Measurements from ENCODE around the gene PLXND1.

Gene PLXND1

GRCh38 chr3:129543999-129544398 lies 62.5 kb downstream of the PLXND1 start:
- DNase-seq = no peak

GRCh38 chr3:129543156-129543790 lies 63.2 kb downstream of the PLXND1 start, which contains the start of gene H1-8:
Gene H1-8, plus strand, starts transcription at chr3:129543175. Its CDS starts 44 bp downstream, at chr3:129543219.
- DNase-seq = no peak

- DNase-seq = no peak
These were observed 63.7 kb downstream of the PLXND1 start for GRCh38 chr3:129542747-129543146.

- DNase-seq = no peak
These were observed 65.5 kb downstream of the PLXND1 start for GRCh38 chr3:129540776-129541516.

GRCh38 chr3:129539206-129539605 lies 67.3 kb downstream of the PLXND1 start:
- DNase-seq = no peak

- no peak for DNase-seq
These were observed 69.7 kb downstream of the PLXND1 start for GRCh38 chr3:129536804-129537203.

GRCh38 chr3:129536374-129536667 lies 70.2 kb downstream of the PLXND1 start:
- DNase-seq = no peak

- no peak for DNase-seq
These were observed 71.4 kb downstream of the PLXND1 start for GRCh38 chr3:129535075-129535474.

- DNase-seq = no peak
These were observed 71.9 kb downstream of the PLXND1 start for GRCh38 chr3:129534428-129535027.

GRCh38 chr3:129533406-129533805 lies 73.1 kb downstream of the PLXND1 start:
- DNase-seq = no peak

GRCh38 chr3:129532261-129532660 lies 74.2 kb downstream of the PLXND1 start:
- no peak for DNase-seq

- DNase-seq = no peak
These were observed 74.8 kb downstream of the PLXND1 start for GRCh38 chr3:129531699-129532098.

GRCh38 chr3:129530821-129531220 lies 75.7 kb downstream of the PLXND1 start:
- DNase-seq = no peak

GRCh38 chr3:129530251-129530791 lies 76.2 kb downstream of the PLXND1 start:
- DNase-seq = no peak

GRCh38 chr3:129529436-129530210 lies 76.9 kb downstream of the PLXND1 start:
- DNase-seq = no peak

- DNase-seq = no peak
These were observed 77.8 kb downstream of the PLXND1 start, which contains the start of gene RHO for GRCh38 chr3:129528589-129529100. Gene RHO, plus strand, starts transcription at chr3:129528639. Its CDS starts 95 bp downstream, at chr3:129528734.

GRCh38 chr3:129527262-129527661 lies 79.2 kb downstream of the PLXND1 start:
- no peak for DNase-seq

GRCh38 chr3:129526121-129526900 lies 80.2 kb downstream of the PLXND1 start:
- DNase-seq = no peak

GRCh38 chr3:129525341-129525968 lies 81.0 kb downstream of the PLXND1 start:
- DNase-seq = peak in 1 of 2 donors; percentile 5

- no peak for DNase-seq
These were observed 82.4 kb downstream of the PLXND1 start for GRCh38 chr3:129524081-129524480.

- no peak for DNase-seq
These were observed 83.5 kb downstream of the PLXND1 start for GRCh38 chr3:129522953-129523352.

All from stimulated activated CD4-positive, alpha-beta T cell treated with anti-CD3 and anti-CD28 coated beads, Interleukin-2, amount 100 ng/mL, for 48 hours (primary cell).